ENCODE results near the gene PBX3. TPM values are rescaled to one million over a fixed set of nuclear protein-coding genes. Genes with fewer than 3 reads are reported as not detected.

Gene PBX3
- total and polyA plus RNA-seq, 2 donors (not counting 1 experiment from before 2014, with no cell fraction given): 15.5 to 39.0 TPM

DNA sequence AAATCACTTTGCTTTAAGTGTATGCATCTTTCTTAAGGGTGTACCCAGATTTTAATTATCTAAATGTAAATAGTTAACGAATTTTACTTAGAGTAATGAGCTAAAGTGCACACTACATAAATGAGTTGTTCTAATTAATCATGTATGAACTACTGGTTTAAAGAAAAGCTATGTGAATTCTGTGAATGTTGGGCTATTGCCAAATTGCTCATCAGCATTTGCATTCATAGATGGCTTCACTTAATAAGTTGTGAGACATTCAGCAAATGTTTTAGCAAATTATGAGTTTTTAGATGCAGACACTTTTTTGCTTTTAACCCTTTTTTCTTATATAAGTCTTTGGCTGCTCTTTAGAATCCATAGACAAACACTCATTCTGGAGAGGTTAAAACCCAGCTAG lies 175.7 kb downstream of the PBX3 start:
- CTCF ChIA-PET: no interaction called here
- no peak overlapping the region for H3K27ac Mint-ChIP-seq
- Histone ChIP-seq H3K79me2 (ENCODE audit: control insufficient read depth, insufficient read depth, low read length) (no peaks in the 10 kb centered on the region), H2AFZ (ENCODE audit: insufficient read depth, low read depth, low read length, poor library complexity, severe bottlenecking) (no peak overlapping the region), H3K4me2 (replicated peaks; ENCODE audit: low read depth, low read length, poor library complexity, severe bottlenecking) (no peak overlapping the region), H3K27ac (ENCODE audit: low read length in 2 of 2) (no peak overlapping the region), H3K4me3 (ENCODE audit: control extremely low read depth in 1 of 5, extremely low read depth in 1 of 5, insufficient read depth in 1 of 5, low read depth in 2 of 5, low read length in 4 of 5) (no peak overlapping the region), H3K9ac (ENCODE audit: low read length) (no peak overlapping the region), H3K9me3 (ENCODE audit: control extremely low read depth in 1 of 3, control insufficient read depth in 2 of 3, insufficient read depth in 1 of 3, low read length in 2 of 3) (no peaks in the 10 kb centered on the region), H4K20me1 (ENCODE audit: control insufficient read depth, insufficient read depth, low read length, poor library complexity, severe bottlenecking) (no peaks in the 10 kb centered on the region), H3K27me3 (replicated peaks in 1 of 4; ENCODE audit: control extremely low read depth in 1 of 4, control insufficient read depth in 3 of 4, insufficient read depth in 4 of 4, low read length in 3 of 4) (no peaks in the 10 kb centered on the region), H3K4me1 (ENCODE audit: control insufficient read depth in 2 of 2, insufficient read depth in 2 of 2, low read length in 2 of 2) (no peaks in the 10 kb centered on the region), H3K36me3 (replicated peaks in 1 of 2; ENCODE audit: control extremely low read depth in 1 of 2, control insufficient read depth in 1 of 2, extremely low read depth in 1 of 2, insufficient read depth in 2 of 2, low read length in 1 of 2) (no peaks in the 10 kb centered on the region)
- H3K4me1 Mint-ChIP-seq: no peaks in the 10 kb centered on the region
- no peaks in the 10 kb centered on the region for H3K27me3 Mint-ChIP-seq
- intact Hi-C loops (cut with micrococcal nuclease): no loop called here
- no peak for TF ChIP-seq CTCF (IDR thresholded peaks at IDR 0.05)
- TF ChIP-seq EZH2 (IDR thresholded peaks at IDR 0.05; ENCODE audit: borderline replicate concordance, insufficient read depth, low read depth, low read length, poor library complexity, severe bottlenecking): no peak
- POLR2A ChIA-PET: no interaction called here
- DNase-seq (no peak), ATAC-seq (ENCODE audit: low read depth) (no peak)
- no peaks in the 10 kb centered on the region for H3K9me3 Mint-ChIP-seq (ENCODE audit: insufficient read depth)
- no peak overlapping the region for H3K4me3 Mint-ChIP-seq
- no CpG with 5 or more reads among the region's 1 CpG for WGBS (ENCODE audit: insufficient coverage)

DNA sequence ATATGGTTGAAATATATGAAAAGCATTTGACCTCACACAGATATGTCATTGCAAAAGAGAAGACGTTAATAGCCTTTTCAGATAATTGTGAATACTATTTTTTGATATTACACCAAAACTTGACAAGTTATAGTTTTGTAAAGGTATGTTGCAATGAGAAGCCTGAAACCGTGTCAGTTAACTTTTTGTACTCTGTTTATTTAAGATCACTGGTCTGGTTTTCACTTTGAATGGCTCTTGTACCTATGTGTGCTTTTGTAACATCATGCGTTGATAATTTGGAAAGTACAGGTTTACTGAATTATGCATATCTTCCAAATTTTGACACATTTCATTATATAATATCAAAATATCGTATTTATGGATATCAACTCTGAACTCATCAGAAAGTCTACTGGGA lies 177.2 kb downstream of the PBX3 start:
- intact Hi-C loops (cut with micrococcal nuclease): no loop called here
- no peak overlapping the region for H3K27ac ChIP-seq (ENCODE audit: low read length in 2 of 2)
- H3K9ac ChIP-seq (ENCODE audit: low read length): no peak overlapping the region
- H3K4me1 Mint-ChIP-seq: no peaks in the 10 kb centered on the region
- ChIA-PET POLR2A (no interaction called here), CTCF (no interaction called here)
- no peaks in the 10 kb centered on the region for H3K9me3 ChIP-seq (ENCODE audit: control extremely low read depth in 1 of 3, control insufficient read depth in 2 of 3, insufficient read depth in 1 of 3, low read length in 2 of 3)
- ATAC-seq (ENCODE audit: low read depth): no peak
- H3K27me3 Mint-ChIP-seq: no peaks in the 10 kb centered on the region
- no peaks in the 10 kb centered on the region for H4K20me1 ChIP-seq (ENCODE audit: control insufficient read depth, insufficient read depth, low read length, poor library complexity, severe bottlenecking)
- H3K4me1 ChIP-seq (ENCODE audit: control insufficient read depth in 2 of 2, insufficient read depth in 2 of 2, low read length in 2 of 2): no peaks in the 10 kb centered on the region
- no CpG with 5 or more reads among the region's 4 CpGs for WGBS (ENCODE audit: insufficient coverage)
- H3K4me3 Mint-ChIP-seq: no peak overlapping the region
- no peak overlapping the region for H3K4me2 ChIP-seq (replicated peaks; ENCODE audit: low read depth, low read length, poor library complexity, severe bottlenecking)
- no peaks in the 10 kb centered on the region for H3K79me2 ChIP-seq (ENCODE audit: control insufficient read depth, insufficient read depth, low read length)
- H3K4me3 ChIP-seq (ENCODE audit: control extremely low read depth in 1 of 5, extremely low read depth in 1 of 5, insufficient read depth in 1 of 5, low read depth in 2 of 5, low read length in 4 of 5): no peak overlapping the region
- no peaks in the 10 kb centered on the region for H3K27me3 ChIP-seq (replicated peaks in 1 of 4; ENCODE audit: control extremely low read depth in 1 of 4, control insufficient read depth in 3 of 4, insufficient read depth in 4 of 4, low read length in 3 of 4)
- no peak overlapping the region for H3K27ac Mint-ChIP-seq
- DNase-seq: no peak
- TF ChIP-seq CTCF (IDR thresholded peaks at IDR 0.05) (no peak), EZH2 (IDR thresholded peaks at IDR 0.05; ENCODE audit: borderline replicate concordance, insufficient read depth, low read depth, low read length, poor library complexity, severe bottlenecking) (no peak)
- no peaks in the 10 kb centered on the region for H3K9me3 Mint-ChIP-seq (ENCODE audit: insufficient read depth)
- H2AFZ ChIP-seq (ENCODE audit: insufficient read depth, low read depth, low read length, poor library complexity, severe bottlenecking): no peak overlapping the region
- no peaks in the 10 kb centered on the region for H3K36me3 ChIP-seq (replicated peaks in 1 of 2; ENCODE audit: control extremely low read depth in 1 of 2, control insufficient read depth in 1 of 2, extremely low read depth in 1 of 2, insufficient read depth in 2 of 2, low read length in 1 of 2)

All from B cell (primary cell).